H9 (cell line): ENCODE data around the gene NPB. TPM values are rescaled to one million over a fixed set of nuclear protein-coding genes. Genes with fewer than 3 reads are reported as not detected.
A peak's percentile ranks its signal among the peaks of the same experiment; 100 is the strongest.

Experiments used
- DNase-seq: peaks from one replicate; pipeline ENCODE4 v3.0.0-alpha.2; 2017
- H2AFZ ChIP-seq: one replicate; pipeline ENCODE4 v1.6.1; 2013; ENCODE audit warnings: mild to moderate bottlenecking, low read length, control low read depth, moderate library complexity
- H2AK5ac ChIP-seq: 2 replicates; pipeline ENCODE4 v1.6.1; 2013; ENCODE audit warnings: low read length, control low read depth, mixed read lengths; ENCODE audit not compliant: insufficient read length
- H2BK120ac ChIP-seq: one replicate; pipeline ENCODE4 v1.6.1; 2013; ENCODE audit warnings: low read depth, mild to moderate bottlenecking, low read length, control low read depth, inconsistent platforms; ENCODE audit not compliant: poor library complexity, severe bottlenecking
- H2BK12ac ChIP-seq: 2 replicates; pipeline ENCODE4 v1.6.1; 2013; ENCODE audit warnings: low read length, control low read depth, mixed read lengths, low read depth; ENCODE audit not compliant: insufficient read length
- H2BK15ac ChIP-seq: 2 replicates; pipeline ENCODE4 v1.6.1; 2013; ENCODE audit warnings: low read depth, low read length, control low read depth
- H2BK20ac ChIP-seq: one replicate; pipeline ENCODE4 v1.6.1; 2013; ENCODE audit warnings: low read depth, mild to moderate bottlenecking, low read length, control low read depth, inconsistent platforms; ENCODE audit not compliant: poor library complexity, severe bottlenecking
- H2BK5ac ChIP-seq: 2 replicates; pipeline ENCODE4 v1.6.1; 2013; ENCODE audit warnings: low read length, control low read depth, mixed read lengths; ENCODE audit not compliant: insufficient read length
- H3K14ac ChIP-seq: 2 replicates; pipeline ENCODE4 v1.6.1; 2013; ENCODE audit warnings: low read length, control low read depth; ENCODE audit not compliant: insufficient read depth
- H3K18ac ChIP-seq: 2 replicates; pipeline ENCODE4 v1.6.1; 2013; ENCODE audit warnings: low read depth, mild to moderate bottlenecking, mixed read lengths, low read length, control low read depth; ENCODE audit not compliant: insufficient read length
- H3K23ac ChIP-seq: 2 replicates; pipeline ENCODE4 v1.6.1; 2013; ENCODE audit warnings: low read length, control low read depth, mixed read lengths, low read depth; ENCODE audit not compliant: insufficient read length
- H3K23me2 ChIP-seq: 2 replicates; pipeline ENCODE4 v1.6.1; 2013; ENCODE audit warnings: low read depth, mild to moderate bottlenecking, mixed read lengths, low read length, control low read depth; ENCODE audit not compliant: insufficient read length, poor library complexity, severe bottlenecking
- H3K27ac ChIP-seq: 2 replicates; pipeline ENCODE4 v1.5.1; 2013; ENCODE audit warnings: low read length, control low read depth, mixed read lengths, low read depth; ENCODE audit not compliant: insufficient read length
- H3K27me3 ChIP-seq: 2 replicates; pipeline ENCODE4 v1.6.1; 2013; ENCODE audit warnings: low read length, control low read depth, inconsistent platforms; ENCODE audit not compliant: insufficient read depth
- H3K4ac ChIP-seq: 2 replicates; pipeline ENCODE4 v1.6.1; 2013; ENCODE audit warnings: low read depth, mild to moderate bottlenecking, control low read depth, inconsistent platforms, low read length, moderate library complexity
- H3K4me1 ChIP-seq: 2 replicates; pipeline ENCODE4 v1.6.1; 2013; ENCODE audit warnings: low read length, control low read depth, inconsistent platforms; ENCODE audit not compliant: insufficient read depth
- H3K4me2 ChIP-seq: 2 replicates; pipeline ENCODE4 v1.6.1; 2013; ENCODE audit warnings: low read length, control low read depth, mixed read lengths; ENCODE audit not compliant: insufficient read length, insufficient read depth
- H3K56ac ChIP-seq: 2 replicates; pipeline ENCODE4 v1.6.1; 2013; ENCODE audit warnings: low read depth, mild to moderate bottlenecking, mixed read lengths, low read length, control low read depth; ENCODE audit not compliant: insufficient read length
- H3K79me1 ChIP-seq: 2 replicates; pipeline ENCODE4 v1.6.1; 2013; ENCODE audit warnings: low read depth, mild to moderate bottlenecking, moderate library complexity, low read length, control low read depth, inconsistent platforms; ENCODE audit not compliant: insufficient read depth, poor library complexity, severe bottlenecking
- H3K79me2 ChIP-seq: 2 replicates; pipeline ENCODE4 v1.6.1; 2013; ENCODE audit warnings: low read length, control low read depth, inconsistent platforms; ENCODE audit not compliant: insufficient read depth
- H3K9ac ChIP-seq: 2 replicates; pipeline ENCODE4 v1.6.1; 2013; ENCODE audit warnings: low read length, control low read depth, mixed read lengths; ENCODE audit not compliant: insufficient read length; ENCODE audit errors: extremely low read depth
- H3K9me3 ChIP-seq: one replicate; pipeline ENCODE4 v1.6.1; 2013; ENCODE audit warnings: low read depth, low read length, inconsistent platforms; ENCODE audit not compliant: control insufficient read depth
- H3T11ph ChIP-seq: one replicate; pipeline ENCODE4 v1.6.1; 2013; ENCODE audit warnings: mild to moderate bottlenecking, low read length, control low read depth, inconsistent platforms
- H4K20me1 ChIP-seq: one replicate; pipeline ENCODE4 v1.6.1; 2013; ENCODE audit not compliant: control insufficient read depth, insufficient read length, insufficient read depth
- H4K5ac ChIP-seq: 2 replicates; pipeline ENCODE4 v1.6.1; 2013; ENCODE audit warnings: low read depth, mild to moderate bottlenecking, mixed read lengths, low read length, control low read depth; ENCODE audit not compliant: insufficient read length
- H4K8ac ChIP-seq: replicated peaks from 2 replicates; pipeline ENCODE4 v1.6.1; 2013; ENCODE audit warnings: low read length, control low read depth, mixed read lengths, low read depth; ENCODE audit not compliant: insufficient read length
- H4K91ac ChIP-seq: 2 replicates; pipeline ENCODE4 v1.6.1; 2013; ENCODE audit warnings: low read depth, mild to moderate bottlenecking, moderate library complexity, mixed read lengths, low read length, control low read depth; ENCODE audit not compliant: insufficient read length
- H3K27ac Mint-ChIP-seq, 3 experiments: 2 replicates in 2 of 3; 3 replicates in 1 of 3; pipeline ENCODE4 v1.8.0; 2020 to 2021; ENCODE audit warnings: mixed read lengths in 3 of 3, mild to moderate bottlenecking in 1 of 3, moderate library complexity in 1 of 3
- H3K27me3 Mint-ChIP-seq: 2 replicates; pipeline ENCODE4 v1.8.0; 2021; ENCODE audit warnings: low read depth, mild to moderate bottlenecking, moderate library complexity, mixed read lengths
- H3K36me3 Mint-ChIP-seq, 3 experiments: 2 replicates in 2 of 3; 3 replicates in 1 of 3; pipeline ENCODE4 v1.8.0; 2020 to 2021; ENCODE audit warnings: low read depth in 3 of 3, mixed read lengths in 3 of 3; ENCODE audit not compliant: insufficient read depth in 1 of 3
- H3K4me1 Mint-ChIP-seq, 2 experiments: 2 replicates each; pipeline ENCODE4 v1.8.0; 2020; ENCODE audit warnings: mixed read lengths in 2 of 2
- H3K4me3 Mint-ChIP-seq, 2 experiments: 2 replicates in 1 of 2; 3 replicates in 1 of 2; pipeline ENCODE4 v1.8.0; 2020 to 2021; ENCODE audit warnings: mild to moderate bottlenecking in 2 of 2, mixed read lengths in 2 of 2, moderate library complexity in 1 of 2
- H3K9me3 Mint-ChIP-seq, 2 experiments: 2 replicates in 1 of 2; 3 replicates in 1 of 2; pipeline ENCODE4 v1.8.0; 2020; ENCODE audit warnings: mild to moderate bottlenecking in 2 of 2, mixed read lengths in 2 of 2, moderate library complexity in 1 of 2
- WGBS: extraction: QIAGEN DNeasy Blood & Tissue Kit; methylation state at CpG from one replicate; pipeline ENCODE4 v1.1.7; 2013; ENCODE audit warnings: missing lambda C conversion rate, low lambda C conversion rate, mixed read lengths; ENCODE audit not compliant: insufficient read length; ENCODE audit errors: extremely low coverage; 5-methylcytosine and 5-hydroxymethylcytosine counted together
- total RNA-seq: library from RNA; stranded (reverse); gene quantifications from 2 replicates; pipeline ENCODE4 v1.2.1, GENCODE V29; 2021
- TF ChIP-seq, protein P1 (sequence below): fragments of 200-600 bp; sonication (generic); conservative IDR thresholded peaks from 3 replicates; pipeline ENCODE4 v1.8.0; 2021; ENCODE audit warnings: antibody characterized with exemption, mild to moderate bottlenecking

Gene NPB
- total RNA-seq, 1 experiment from 2014 or later, result 2.1 TPM

DNA sequence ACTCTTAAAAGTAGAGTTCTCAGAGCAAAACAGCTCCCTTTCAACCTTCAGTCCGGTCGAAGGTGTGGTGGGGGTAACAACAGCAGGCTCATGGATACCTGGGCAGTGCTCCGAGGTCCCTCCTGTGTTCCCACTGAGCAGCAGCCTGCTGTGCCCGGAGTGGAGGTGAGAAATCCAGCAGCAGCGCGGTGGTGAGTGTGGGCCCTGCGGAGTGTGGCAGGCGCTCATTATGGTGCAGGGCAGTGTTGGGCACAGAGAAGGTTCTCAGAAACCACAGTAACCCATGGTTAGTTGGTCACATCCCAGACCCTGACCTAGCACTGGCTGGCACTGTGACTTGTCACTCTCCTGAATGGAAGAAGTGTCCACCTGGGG is 36.7 kb upstream of the NPB start:
- WGBS, result no CpG with 5 or more reads among the region's 8 CpGs
- H3K56ac ChIP-seq, result no peak overlapping the region

More for the DNA sequence above, 36.7 kb upstream of the NPB start:
- peaks cover 2% of the 10 kb centered on the region for H3K79me1 ChIP-seq
- no peak overlapping the region for H3T11ph ChIP-seq
- Mint-ChIP-seq H3K36me3 (peaks cover 13 to 33% (median 32%) of the 10 kb centered on the region in 3 experiments; a peak in 6 of 7 replicates), H3K27me3 (peaks cover 2% of the 10 kb centered on the region), H3K27ac (no peak overlapping the region), H3K9me3 (peaks cover 0 to 3% of the 10 kb centered on the region in 2 experiments; a peak in 1 of 5 replicates), H3K4me1 (peaks cover 21 to 39% of the 10 kb centered on the region in 2 experiments), H3K4me3 (peak overlapping the region in 1 of 2 experiments; percentile 26; a peak in 1 of 5 replicates)
- no peak overlapping the region for H3K27ac ChIP-seq
- no peak overlapping the region for H4K8ac ChIP-seq
- no peak overlapping the region for H3K14ac ChIP-seq
- no peak overlapping the region for H3K18ac ChIP-seq
- no peak for DNase-seq
- no peaks in the 10 kb centered on the region; the same call in 1 of the 2 replicates for H3K79me2 ChIP-seq
- no peak overlapping the region for H2BK15ac ChIP-seq
- H3K23ac ChIP-seq, result no peak overlapping the region
- H3K4ac ChIP-seq, result no peak overlapping the region
- no peak overlapping the region for H3K9ac ChIP-seq
- TF ChIP-seq, protein P1, sequence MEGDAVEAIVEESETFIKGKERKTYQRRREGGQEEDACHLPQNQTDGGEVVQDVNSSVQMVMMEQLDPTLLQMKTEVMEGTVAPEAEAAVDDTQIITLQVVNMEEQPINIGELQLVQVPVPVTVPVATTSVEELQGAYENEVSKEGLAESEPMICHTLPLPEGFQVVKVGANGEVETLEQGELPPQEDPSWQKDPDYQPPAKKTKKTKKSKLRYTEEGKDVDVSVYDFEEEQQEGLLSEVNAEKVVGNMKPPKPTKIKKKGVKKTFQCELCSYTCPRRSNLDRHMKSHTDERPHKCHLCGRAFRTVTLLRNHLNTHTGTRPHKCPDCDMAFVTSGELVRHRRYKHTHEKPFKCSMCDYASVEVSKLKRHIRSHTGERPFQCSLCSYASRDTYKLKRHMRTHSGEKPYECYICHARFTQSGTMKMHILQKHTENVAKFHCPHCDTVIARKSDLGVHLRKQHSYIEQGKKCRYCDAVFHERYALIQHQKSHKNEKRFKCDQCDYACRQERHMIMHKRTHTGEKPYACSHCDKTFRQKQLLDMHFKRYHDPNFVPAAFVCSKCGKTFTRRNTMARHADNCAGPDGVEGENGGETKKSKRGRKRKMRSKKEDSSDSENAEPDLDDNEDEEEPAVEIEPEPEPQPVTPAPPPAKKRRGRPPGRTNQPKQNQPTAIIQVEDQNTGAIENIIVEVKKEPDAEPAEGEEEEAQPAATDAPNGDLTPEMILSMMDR, result no peak
- H3K27me3 ChIP-seq, result no peaks in the 10 kb centered on the region
- no peaks in the 10 kb centered on the region for H4K20me1 ChIP-seq
- H2BK12ac ChIP-seq, result no peak overlapping the region
- H2BK20ac ChIP-seq, result no peak overlapping the region
- no peak overlapping the region for H3K4me2 ChIP-seq
- no peak overlapping the region for H2AK5ac ChIP-seq
- H2BK5ac ChIP-seq, result no peak overlapping the region
- no peaks in the 10 kb centered on the region for H3K4me1 ChIP-seq
- no peak overlapping the region for H4K91ac ChIP-seq
- H2BK120ac ChIP-seq, result no peak overlapping the region
- no peak overlapping the region for H2AFZ ChIP-seq
- H3K9me3 ChIP-seq, result no peaks in the 10 kb centered on the region
- no peak overlapping the region for H4K5ac ChIP-seq
- peaks cover 9% of the 10 kb centered on the region for H3K23me2 ChIP-seq
